HL-60/S4 treated with phorbol 12-myristate 13-acetate at 8.2 ng/mL for 4 days and 3 days (cell line): ENCODE measurements around the gene ITGAX.

ENCODE experiments used
- in situ Hi-C: fragments of 300-500 bp; cut with MboI; formaldehyde crosslinking; loops from 2 replicates; pipeline ENCODE4 v1.15.0; 2022; ENCODE audit warnings: low sequenced_read_pairs

The ITGAX gene

DNA sequence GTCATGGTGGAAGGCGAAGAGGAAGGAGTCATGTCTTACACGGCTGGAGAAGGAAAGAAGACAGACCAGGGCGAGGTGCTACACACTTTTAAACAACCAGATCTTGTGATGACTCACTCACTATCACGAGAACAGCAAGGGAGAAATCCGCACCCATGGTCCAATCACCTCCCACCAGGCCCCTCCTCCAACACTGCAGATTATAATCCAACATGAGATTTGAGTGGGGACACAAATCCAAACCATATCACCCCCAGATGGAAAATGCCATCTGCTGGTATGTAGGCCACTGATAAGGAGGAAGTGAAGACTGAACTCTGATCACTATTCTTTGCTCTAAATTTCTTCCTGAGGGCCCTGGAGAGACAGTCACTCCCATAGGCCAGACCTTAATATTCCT lies 7.5 kb upstream of the ITGAX start:
- in situ Hi-C loops = no loop called here

- in situ Hi-C loops = no loop called here
These were observed 6.4 kb upstream of the ITGAX start for GRCh38 chr16:31348579-31348978.

GRCh38 chr16:31350275-31351005 lies 4.5 kb upstream of the ITGAX start:
- in situ Hi-C loops = no loop called here

DNA sequence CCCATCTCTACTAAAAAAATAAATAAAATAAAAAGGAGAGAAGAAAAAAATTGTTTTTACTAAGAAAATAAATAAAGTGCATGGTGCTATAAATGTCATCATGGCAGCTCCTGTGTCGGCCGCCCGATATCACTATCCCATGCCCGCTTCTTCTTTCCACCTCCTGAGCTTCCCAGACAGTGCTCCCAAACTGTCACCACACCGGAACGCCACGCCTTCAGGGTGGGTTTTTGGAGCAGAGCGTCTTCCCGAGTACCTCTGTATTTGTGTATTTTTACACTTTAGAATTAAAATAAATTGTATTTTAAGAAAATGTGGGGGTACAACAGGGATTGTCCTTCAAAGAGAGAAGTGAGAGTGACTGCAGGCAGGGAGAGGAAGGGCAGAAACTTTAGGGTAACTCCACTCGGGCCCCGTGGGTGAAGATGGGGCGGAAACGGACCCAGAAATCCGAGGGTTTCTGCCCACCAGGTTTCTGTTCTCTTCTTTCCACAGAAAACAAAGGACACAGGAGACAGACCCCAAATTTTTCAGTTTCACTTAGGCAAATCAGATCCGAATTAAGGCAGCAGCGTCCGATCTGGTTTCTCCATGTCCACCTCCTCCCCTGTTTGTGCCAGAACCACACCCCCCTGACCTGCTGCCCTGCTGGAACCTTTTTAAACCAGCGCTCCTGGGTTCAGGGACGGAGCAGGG lies 3.6 kb upstream of the ITGAX start:
- in situ Hi-C loops = no loop called here

DNA sequence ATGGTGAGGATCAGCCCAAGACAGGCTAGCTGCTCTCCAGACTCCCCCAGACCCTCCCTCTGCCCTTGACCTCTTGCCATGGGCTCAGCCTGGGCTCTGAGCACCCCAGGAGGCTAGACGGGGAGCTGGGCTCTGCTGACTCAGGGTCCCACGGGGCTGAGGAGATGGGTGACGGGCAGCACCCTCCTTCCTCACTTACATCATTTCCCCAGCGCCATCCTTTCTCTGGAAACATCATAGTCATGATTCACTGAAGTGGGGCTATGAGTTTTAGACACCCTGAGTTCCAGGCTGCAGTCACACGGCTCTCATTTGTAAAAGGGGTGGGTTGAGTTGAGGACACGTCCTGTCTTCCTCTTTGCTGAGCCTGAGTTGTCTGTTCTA lies 3.0 kb upstream of the ITGAX start:
- in situ Hi-C loops = no loop called here

DNA sequence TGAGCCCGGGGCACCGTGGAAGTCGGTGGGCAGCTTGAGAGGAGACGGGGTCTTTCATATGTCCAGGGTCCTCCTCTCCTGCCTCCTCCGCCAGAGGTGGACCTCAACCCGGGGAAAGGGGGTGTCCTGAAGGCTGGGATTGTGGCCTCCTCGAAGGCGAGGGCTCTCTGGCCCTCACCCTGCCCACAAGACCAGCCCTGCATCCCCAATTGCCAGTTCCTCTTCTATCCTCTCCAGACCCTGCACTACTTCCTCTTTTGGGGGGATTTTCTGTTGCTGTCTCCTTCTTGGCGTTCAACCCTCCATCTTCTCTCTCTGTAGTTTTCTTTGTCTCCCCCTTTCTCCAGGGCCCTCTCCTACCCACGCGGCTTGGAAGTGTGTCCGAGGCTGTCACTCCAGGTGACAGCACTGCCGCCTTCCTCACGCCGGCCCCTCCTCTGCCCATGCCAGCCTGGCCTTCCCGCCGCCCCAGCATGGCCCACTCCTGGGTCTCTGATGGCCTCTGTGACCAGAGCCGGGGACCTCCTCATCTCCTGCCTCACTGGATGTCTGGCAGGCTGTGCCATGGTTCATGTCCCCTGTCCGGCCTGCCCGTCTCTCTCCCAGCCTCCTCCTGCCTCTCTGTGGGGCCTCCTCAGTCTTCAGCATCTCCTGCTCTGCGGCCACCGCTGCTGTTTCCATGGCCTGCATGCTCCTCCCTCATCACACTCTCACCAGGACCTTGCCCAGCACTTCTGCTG lies 2.4 kb upstream of the ITGAX start:
- in situ Hi-C loops = no loop called here

DNA sequence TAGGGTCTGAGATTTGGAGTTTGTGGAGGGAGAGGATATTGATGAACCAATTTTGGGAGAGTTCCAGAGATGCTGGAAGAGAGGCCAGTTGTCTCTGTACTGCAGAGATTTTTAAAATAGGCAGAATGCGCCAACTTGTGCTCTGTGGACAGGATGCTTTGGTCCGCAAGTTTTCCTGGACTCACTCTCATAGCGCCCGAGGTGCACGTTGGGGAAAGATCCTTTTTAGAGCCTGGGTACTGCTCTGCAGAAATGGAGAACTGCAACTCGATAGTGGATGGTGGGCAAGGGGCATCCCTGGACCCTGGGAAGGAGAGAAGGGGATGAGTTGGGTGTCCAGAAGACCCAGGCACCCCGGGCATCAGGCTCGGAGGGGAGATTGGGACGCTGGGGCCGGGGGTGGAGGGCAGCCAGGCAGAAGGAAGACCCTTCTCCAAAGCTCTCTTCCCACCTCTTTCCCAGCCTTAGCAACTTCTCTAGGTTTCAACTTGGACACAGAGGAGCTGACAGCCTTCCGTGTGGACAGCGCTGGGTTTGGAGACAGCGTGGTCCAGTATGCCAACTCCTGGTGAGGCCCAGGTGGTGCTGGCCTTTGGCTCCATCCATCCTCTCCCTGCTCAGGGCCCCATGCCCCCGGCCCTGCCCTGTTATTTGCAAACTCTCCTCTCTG lies 590 bp downstream of the ITGAX start:
- in situ Hi-C loops = no loop called here

- in situ Hi-C loops = no loop called here
These were observed 1.8 kb downstream of the ITGAX start for GRCh38 chr16:31356566-31357323.

DNA sequence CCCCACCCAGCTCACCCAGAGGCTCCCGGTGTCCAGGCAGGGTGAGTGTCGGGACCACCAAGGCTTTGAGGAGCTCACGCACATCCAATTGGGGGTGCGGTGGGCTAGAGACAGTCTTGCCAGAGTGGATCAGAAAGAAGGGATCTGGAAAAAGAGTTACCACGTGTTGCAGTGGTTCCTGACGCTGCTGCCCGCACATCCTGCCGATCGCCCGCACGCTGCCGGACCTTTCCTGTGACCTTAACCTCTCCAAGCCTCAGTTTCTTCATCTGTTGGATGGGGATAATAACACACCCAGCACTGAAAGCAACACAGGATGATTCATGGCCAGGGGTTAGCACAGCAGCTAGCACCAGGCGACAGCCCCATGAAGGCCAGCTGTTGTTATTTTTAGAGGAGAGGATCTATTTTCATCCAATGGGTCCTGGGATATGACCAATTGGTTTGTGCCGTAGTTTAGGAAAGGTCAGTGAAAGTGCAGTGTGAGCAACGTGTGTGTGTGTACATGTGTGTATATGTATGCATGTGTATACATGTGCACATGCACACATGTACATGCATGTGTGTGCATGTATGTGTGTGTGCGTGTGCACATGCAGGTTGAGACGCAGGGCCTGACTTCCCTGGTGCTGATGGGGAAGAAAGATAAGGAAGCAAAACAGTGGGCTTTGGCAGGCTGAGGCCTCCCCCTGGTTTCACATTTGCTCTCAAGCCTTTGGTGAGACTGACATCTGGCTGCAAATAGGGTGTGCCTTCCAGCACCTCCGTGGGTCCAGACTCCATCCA lies 2.5 kb downstream of the ITGAX start:
- in situ Hi-C loops = no loop called here

DNA sequence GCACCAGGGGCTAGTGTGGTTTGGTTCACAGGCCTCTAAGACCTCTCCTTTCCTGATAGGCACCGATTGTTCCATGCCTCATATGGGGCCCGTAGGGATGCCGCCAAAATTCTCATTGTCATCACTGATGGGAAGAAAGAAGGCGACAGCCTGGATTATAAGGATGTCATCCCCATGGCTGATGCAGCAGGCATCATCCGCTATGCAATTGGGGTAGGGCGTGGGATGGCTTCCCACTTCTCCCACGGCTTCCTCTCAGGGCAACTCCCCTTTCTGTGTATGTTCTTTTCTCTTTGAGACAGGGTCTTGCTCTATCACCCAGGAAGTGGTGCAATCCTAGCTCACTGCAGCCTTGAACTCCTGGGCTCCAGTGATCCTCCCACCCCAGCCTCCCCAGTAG lies 5.3 kb downstream of the ITGAX start:
- in situ Hi-C loops = no loop called here

DNA sequence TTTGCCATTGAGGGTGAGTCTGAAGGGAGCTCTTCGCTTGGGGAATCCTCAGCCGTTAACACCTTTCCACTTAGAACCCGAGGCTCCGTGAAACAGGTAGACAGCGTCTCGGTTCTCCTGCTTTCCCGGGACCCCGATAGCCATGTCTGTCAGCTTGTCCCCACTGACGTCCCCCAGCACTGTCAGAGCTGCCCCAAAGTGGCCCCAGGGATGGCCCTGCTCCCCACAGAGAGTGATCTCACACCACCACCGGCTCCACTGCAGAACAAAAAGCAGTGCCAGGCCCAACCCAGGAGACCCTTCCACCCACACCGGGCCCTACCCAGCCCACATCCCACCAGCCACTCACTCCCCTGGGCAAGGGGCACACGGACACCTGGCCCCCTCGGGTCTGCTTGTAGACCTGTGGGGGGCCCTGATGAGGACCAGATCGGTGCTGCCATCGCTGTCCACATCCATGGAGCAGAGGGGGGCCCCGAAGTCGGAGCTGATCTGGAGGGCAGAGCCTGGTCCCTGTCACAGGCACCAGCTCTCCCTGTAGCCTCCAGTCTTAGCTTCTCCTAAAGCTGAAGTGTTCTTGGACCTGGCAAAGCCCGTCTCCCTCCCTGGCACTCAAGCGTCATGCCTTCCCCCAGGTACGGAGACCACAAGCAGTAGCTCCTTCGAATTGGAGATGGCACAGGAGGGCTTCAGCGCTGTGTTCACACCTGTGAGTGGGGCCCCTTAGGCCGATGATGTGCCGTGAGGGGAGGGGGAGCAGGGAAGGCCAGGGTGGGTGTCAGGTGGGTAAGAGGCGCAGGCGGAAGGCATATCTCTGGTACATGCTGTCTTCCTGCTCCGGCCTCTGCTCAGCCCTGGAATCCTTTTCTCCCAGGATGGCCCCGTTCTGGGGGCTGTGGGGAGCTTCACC lies 6.5 kb downstream of the ITGAX start:
- in situ Hi-C loops = no loop called here

DNA sequence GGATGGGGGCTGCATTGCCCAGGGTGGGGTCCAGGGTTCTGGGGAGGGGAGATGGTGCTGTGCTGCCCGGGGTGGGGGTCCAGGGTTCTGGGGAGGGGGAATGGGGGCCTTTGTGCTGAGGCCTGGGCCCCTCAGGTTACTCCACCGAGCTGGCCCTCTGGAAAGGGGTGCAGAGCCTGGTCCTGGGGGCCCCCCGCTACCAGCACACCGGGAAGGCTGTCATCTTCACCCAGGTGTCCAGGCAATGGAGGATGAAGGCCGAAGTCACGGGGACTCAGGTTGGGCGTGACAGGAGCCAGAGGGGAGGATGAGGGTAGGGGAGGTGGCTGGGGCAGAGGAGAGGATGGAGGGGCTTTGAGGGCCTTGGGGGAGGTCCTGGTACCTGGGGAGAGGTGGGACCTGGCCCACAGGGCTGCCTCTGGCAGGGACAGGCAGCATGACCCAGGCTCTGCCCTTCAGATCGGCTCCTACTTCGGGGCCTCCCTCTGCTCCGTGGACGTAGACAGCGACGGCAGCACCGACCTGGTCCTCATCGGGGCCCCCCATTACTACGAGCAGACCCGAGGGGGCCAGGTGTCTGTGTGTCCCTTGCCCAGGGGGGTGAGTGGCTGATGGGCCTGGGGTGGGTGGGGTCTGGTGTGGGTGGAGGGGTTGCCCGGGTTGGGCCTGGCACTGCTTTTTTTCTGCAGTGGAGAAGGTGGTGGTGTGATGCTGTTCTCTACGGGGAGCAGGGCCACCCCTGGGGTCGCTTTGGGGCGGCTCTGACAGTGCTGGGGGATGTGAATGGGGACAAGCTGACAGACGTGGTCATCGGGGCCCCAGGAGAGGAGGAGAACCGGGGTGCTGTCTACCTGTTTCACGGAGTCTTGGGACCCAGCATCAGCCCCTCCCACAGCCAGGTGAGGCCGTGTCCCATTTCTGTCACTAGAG lies 7.8 kb downstream of the ITGAX start:
- in situ Hi-C loops = no loop called here

DNA sequence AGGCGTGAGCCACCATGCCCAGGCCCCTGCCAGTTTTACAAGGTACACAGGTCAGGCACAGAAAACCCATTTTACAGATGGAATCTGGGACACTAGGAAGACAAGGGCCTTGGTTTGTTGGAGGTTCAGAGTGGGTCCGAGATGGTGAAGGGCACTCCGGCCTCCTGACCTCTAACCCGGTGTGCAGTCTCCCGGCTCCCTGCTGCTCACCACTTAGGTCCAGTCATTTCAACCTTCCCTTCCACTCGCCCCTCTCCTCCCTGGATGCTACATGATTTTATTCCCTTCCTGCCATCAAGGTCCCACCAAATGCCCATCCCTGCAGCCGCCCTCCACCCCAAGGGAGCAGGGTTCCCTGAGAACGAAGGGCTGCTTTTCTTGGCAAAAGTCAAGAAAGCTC lies 8.7 kb downstream of the ITGAX start:
- in situ Hi-C loops = no loop called here

DNA sequence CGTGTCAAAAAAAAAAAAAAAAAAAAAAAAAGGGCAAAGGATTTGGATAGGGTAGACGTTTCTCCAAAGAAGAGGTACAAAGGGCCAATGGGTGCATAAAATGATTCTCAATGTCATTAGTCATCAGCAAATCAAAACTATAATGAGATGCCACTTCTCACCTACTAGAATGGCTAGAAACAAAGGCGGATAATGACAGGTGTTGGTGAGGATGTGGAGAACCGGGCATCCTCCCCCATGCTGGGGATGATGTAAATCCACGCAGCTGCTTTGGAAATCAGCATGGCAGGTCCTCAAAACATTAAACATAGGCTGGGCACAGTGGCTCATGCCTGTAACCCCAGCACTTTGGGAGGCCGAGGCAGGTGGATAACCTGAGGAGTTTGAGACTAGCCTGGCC lies 9.4 kb downstream of the ITGAX start:
- in situ Hi-C loops = no loop called here

DNA sequence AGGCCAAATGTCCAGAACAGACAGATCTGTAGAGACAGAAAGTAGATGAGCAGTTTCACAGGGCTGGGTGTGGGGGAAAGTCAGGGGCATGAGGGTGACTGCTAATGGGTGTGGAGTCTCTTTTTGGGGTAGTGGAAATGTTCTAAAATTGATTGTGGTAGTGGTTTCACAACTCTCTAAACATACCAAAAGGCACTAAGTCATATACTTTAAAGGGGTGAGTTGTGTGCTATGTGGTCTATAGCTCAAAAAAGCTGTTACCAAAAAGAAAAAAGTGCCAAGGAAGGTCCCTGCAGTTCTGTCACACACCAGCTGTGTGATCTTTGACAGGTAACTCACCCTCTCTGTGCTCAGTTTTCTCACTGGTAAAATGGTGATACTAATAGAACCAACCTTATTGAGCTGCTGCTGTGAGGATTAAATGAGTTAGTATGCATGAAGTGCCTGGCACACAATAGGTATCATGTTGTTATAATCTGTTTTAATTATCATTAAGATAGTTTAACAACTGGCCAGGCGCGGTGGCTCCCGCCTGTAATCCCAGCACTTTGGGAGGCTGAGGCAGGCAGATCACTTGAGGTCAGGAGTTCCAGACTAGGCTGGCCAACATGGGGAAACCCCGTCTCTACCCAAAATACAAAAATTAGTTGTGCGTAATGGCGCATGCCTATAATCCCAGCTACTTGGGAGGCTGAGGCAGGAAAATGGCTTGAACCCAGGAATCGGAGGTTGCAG lies 10.3 kb downstream of the ITGAX start:
- in situ Hi-C loops = no loop called here

- in situ Hi-C loops = no loop called here
These were observed 12.9 kb downstream of the ITGAX start for GRCh38 chr16:31367853-31368252.

DNA sequence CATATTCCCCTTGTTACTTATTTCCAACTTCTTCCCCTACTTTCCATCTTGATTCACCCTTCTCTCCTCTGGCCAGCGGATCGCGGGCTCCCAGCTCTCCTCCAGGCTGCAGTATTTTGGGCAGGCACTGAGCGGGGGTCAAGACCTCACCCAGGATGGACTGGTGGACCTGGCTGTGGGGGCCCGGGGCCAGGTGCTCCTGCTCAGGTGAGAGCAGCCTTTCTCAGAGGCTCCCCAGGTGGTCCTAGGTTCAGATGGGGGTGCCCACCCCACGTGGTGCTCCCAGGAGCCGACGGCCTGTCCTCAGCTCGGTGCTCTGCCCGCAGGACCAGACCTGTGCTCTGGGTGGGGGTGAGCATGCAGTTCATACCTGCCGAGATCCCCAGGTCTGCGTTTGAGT lies 16.0 kb downstream of the ITGAX start:
- in situ Hi-C loops = no loop called here
